GM12872 (cell line): ENCODE data around the gene SLC35F6.

Experiments
- TF ChIP-seq, protein P1 (sequence below): IDR thresholded peaks from 3 replicates; pipeline ENCODE4 v1.5.1; 2011; ENCODE audit warnings: low read depth, mild to moderate bottlenecking, low read length, moderate library complexity; ENCODE audit not compliant: insufficient read depth

The SLC35F6 gene

DNA sequence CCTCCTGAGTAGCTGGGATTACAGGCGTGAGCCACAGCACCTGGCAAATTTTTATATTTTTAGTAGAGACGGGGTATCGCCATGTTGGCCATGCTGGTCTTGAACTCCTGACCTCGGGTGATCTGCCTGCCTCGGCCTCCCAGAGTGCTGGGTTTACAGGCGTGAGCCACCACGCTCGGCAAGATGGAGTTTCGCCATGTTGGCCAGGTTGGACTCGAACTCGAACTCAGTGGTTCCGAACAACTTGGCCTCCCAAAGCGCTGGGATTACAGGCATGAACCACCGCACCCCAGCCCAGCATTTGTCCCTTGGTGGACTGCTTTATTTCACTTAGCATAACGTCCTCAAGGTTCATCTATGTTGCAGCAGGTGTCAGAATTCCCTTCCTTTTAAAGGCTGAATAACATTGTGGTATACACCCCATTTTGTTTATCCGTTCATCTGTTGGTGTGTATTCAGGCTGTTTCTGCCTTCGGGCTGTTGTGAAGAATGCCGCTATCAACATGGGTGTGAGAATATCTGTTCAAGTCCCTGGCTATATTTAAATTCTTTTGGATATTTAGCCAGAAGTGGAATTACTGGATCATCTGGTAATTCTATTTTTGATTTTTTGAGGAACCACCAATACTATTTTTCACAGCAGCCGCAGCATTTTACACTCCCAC is 20.6 kb downstream of the SLC35F6 start:
- TF ChIP-seq, protein P1, sequence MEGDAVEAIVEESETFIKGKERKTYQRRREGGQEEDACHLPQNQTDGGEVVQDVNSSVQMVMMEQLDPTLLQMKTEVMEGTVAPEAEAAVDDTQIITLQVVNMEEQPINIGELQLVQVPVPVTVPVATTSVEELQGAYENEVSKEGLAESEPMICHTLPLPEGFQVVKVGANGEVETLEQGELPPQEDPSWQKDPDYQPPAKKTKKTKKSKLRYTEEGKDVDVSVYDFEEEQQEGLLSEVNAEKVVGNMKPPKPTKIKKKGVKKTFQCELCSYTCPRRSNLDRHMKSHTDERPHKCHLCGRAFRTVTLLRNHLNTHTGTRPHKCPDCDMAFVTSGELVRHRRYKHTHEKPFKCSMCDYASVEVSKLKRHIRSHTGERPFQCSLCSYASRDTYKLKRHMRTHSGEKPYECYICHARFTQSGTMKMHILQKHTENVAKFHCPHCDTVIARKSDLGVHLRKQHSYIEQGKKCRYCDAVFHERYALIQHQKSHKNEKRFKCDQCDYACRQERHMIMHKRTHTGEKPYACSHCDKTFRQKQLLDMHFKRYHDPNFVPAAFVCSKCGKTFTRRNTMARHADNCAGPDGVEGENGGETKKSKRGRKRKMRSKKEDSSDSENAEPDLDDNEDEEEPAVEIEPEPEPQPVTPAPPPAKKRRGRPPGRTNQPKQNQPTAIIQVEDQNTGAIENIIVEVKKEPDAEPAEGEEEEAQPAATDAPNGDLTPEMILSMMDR: no peak

DNA sequence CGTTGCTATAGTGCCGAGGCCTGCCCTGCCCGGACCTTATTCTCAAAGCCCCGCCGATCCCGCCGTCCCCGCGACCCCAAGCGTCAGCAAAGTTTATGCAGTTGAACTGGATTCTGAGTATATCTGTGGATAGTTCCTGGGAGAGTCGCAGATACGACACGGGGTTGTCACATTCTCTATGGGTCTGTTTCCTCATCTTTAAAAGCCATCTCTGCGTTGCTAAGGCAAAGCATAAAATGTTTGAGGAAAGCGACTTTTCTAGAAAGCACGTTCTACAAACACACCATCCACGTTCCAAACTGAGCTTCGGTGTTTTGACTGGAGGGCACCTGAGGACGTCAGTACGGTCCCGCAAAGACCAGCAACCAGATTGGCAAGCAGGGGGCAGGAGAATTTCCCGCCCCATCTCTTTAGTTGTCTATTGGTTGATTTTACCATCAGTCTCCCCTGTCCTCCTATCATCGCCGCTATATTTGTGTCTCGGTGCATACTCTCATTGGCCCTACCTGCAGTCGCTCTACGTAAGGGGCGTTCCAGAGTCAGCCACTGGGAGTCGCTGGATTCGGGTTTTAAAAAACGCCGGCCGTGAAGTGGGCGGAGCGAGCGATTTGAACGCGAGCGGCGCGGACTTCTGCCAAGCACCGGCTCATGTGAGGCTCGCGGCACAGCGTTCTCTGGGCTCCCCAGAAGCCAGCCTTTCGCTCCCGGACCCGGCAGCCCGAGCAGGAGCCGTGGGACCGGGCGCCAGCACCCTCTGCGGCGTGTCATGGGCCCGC is 21.5 kb downstream of the SLC35F6 start, which contains the start of gene CENPA:
TSS of gene CENPA (plus strand) at position 626 of the 776 bp plus-strand sequence. CDS start at position 767, 141 bp downstream.
- TF ChIP-seq, protein P1: no peak

DNA sequence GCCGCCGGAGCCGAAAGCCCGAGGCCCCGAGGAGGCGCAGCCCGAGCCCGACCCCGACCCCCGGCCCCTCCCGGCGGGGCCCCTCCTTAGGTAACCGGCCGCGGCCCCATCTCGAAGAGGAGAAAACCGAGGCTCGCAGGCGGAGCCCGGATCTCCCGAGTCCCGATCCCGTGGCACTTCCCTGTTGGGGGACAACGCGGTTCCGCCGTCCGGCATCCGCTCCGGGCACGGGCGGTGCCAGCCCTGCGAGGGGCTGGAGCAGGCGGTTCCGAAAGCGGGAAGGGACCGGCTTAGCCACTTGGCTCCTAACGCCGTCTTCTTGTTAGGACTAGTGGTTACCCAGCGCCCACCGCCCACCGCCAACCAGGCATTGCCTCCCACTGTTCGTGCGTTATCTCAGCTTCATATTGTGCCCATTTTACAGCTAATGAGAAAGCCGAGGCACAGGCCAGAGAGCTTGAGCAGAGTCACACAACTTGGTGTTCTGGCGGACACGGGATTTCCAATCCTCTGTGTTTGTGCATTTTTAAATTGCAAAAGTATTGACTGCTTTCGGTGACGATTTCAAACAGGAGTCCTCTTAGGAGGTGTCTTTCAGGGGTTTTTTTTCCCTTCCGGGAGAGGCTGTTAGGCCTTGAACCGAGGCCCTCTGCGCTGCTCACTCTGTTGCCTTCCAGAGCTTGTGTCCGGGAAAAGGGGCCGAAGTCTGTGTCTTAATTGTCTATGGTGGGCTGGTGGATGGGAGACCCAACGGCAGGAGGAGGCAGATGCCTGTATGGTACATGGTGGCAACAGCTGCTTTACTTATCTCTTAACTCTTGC is 22.3 kb downstream of the SLC35F6 start:
- TF ChIP-seq, protein P1: no peak

DNA sequence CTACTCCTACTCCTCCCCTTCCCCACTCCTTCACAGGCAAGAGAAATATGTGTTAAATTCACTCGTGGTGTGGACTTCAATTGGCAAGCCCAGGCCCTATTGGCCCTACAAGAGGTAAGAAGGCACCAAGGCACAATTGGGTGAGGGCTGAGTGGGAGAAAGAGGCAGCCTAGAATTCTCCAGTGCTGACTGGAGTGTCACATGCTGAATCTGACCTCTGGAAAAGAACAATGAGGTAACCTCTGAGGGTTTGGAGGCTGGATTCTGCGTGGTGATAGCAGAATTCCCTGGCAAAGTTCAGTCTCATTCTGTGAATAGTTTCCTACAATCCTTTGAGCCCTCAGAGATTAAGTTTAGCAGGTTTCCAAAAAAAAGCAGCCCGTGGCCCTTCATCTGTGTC is 28.6 kb downstream of the SLC35F6 start:
- TF ChIP-seq, protein P1: no peak

DNA sequence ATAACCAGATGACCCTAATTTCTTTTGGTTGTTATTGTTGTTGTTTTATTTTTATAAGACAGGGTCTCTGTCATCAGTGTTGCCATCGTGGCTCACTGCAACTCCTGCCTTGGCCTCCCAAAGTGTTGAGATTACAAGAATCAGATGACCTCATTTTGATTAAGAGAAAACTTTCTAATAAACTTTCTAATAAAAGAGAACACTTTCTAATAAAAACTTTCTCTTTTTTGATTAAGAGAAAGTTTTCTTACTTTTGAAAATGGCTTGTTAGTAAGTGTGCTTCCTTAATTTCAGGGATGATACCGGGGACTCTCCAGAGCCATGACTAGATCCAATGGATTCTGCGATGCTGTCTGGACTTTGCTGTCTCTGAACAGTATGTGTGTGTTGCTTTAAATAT is 29.4 kb downstream of the SLC35F6 start:
- TF ChIP-seq, protein P1: no peak

DNA sequence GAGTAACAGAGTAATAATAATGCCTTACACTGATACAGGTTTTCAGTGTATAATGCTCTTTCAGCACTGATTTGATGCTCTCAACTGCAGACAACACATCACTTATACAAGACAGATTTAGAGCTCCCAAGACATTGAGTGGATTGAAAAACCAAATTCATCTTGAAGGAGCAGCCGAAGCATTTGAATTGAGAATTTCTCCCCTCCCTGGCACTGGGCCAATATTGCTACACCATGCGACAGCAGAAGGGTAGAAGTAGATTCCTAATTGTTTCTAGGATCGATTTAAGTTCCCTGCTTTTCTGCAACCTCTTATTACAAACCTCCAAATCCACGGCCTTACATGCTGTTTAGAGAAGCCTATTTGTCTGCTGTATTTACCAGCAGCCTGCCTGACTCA is 37.2 kb downstream of the SLC35F6 start:
- TF ChIP-seq, protein P1: no peak

DNA sequence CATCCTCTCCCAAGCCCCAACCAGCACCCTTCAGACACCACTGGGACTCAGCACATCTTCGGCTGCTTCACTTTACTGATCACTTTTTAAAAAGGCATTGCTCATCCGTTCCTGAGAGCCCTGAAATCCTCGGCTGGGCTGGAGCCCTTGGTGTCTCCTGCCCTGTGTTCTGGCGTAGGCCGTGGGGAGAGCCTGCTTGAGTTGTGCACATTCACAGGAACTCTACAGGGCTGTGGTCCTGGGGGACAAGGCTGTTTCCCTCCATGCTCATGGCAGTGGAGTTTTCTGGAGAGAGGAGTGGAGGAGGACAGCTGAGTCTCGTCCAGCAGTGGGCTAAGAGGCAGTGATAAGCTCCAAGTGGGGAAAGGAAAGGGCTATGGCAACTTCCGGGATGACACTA is 37.7 kb downstream of the SLC35F6 start:
- TF ChIP-seq, protein P1: no peak
